D721Med (cell line): ENCODE results near the gene KIAA1958.

Experiments used
- DNase-seq: peaks from one replicate; pipeline ENCODE4 v3.0.0; 2011; ENCODE audit warnings: low spot score; ENCODE audit not compliant: insufficient read length
- FAIRE-seq: peaks from 2 replicates; lab custom pipeline; 2011; peaks lifted over from hg19 to GRCh38; lab: Jason Lieb, UNC
- TF ChIP-seq, protein P1 (sequence below): IDR thresholded peaks from 2 replicates; pipeline ENCODE4 v1.5.1; 2012; ENCODE audit warnings: mild to moderate bottlenecking, control low read depth; ENCODE audit not compliant: insufficient read depth; ENCODE audit errors: missing control alignments

Gene KIAA1958

GRCh38 chr9:112526973-112527372 lies 40.3 kb downstream of the KIAA1958 start:
- DNase-seq = no peak
- FAIRE-seq = no peak
- TF ChIP-seq, protein P1, sequence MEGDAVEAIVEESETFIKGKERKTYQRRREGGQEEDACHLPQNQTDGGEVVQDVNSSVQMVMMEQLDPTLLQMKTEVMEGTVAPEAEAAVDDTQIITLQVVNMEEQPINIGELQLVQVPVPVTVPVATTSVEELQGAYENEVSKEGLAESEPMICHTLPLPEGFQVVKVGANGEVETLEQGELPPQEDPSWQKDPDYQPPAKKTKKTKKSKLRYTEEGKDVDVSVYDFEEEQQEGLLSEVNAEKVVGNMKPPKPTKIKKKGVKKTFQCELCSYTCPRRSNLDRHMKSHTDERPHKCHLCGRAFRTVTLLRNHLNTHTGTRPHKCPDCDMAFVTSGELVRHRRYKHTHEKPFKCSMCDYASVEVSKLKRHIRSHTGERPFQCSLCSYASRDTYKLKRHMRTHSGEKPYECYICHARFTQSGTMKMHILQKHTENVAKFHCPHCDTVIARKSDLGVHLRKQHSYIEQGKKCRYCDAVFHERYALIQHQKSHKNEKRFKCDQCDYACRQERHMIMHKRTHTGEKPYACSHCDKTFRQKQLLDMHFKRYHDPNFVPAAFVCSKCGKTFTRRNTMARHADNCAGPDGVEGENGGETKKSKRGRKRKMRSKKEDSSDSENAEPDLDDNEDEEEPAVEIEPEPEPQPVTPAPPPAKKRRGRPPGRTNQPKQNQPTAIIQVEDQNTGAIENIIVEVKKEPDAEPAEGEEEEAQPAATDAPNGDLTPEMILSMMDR = no peak

- DNase-seq = no peak
- no peak for FAIRE-seq
Observed at GRCh38 chr9:112527959-112528358, 41.3 kb downstream of the KIAA1958 start.

DNA sequence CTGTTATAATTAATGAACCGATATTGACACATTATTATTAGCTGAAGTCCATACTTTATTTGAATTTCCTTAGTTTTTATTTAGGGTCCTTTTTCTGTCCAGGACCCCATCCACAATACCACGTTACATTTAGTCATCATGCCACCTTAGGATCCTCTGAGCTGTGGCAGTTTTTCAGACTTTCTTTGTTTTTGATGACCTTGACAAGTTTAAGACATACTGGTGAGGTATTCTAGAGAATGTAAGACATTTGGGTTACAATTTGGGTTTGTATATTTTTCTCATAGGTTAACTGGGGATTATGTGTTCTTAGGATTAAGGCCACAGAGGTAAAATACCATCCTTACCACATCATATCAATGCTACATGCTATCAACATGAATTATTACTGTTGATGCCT lies 42.7 kb downstream of the KIAA1958 start:
- DNase-seq (no peak), FAIRE-seq (no peak)
- TF ChIP-seq, protein P1 = no peak

More at GRCh38 chr9:112527959-112528358, 41.3 kb downstream of the KIAA1958 start:
- TF ChIP-seq, protein P1 = no peak

DNA sequence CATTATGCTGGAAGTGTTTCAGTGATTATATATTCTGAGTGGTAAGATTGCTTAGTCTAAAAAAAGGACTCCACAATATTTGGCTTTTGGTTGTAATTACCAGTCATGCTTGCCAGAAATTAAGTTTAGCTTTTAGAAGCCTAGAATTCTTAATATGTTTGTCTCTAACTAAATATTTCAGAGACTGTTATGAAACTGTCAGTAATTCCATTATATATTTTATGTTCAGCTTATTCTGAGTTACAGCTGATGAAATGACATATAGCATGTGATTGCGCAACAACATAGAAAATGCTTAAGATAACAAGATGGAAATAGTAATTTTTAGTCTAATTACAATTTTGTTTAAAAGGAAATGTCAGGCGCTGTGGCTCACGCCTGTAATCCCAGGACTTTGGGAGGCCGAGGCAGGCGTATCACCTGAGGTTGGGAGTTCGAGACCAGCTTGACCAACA lies 44.2 kb downstream of the KIAA1958 start:
- FAIRE-seq = no peak
- TF ChIP-seq, protein P1 = no peak
- DNase-seq = no peak

DNA sequence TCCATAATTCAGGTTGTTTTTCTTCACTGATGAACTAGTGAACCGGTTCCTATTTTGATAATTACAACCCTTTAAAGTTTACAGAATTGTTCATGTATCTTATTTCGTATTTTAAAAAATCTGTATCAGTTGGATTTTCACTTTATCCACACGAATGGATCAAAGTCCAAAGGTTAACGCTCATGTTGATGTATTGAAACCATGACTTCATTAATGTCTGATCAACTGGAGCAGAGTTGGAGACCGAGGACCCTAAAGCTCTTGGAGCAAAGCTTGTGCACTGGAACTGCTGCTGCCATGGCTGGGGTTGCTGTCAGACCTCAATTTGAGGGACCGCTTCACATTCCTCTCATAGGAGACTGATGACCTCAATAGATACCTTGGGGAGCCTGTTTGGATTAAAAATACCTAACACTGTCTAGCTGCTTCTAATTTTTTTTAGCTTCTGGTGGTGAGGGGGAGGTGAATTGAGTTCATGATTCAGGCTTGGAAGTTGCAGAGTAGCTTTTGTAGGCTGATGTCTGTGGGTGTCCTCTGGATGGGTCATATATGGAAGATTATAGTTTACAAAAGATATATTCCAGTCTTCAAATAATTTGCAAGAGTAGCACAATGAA lies 45.1 kb downstream of the KIAA1958 start:
- no peak for FAIRE-seq
- TF ChIP-seq, protein P1 = no peak
- no peak for DNase-seq

DNA sequence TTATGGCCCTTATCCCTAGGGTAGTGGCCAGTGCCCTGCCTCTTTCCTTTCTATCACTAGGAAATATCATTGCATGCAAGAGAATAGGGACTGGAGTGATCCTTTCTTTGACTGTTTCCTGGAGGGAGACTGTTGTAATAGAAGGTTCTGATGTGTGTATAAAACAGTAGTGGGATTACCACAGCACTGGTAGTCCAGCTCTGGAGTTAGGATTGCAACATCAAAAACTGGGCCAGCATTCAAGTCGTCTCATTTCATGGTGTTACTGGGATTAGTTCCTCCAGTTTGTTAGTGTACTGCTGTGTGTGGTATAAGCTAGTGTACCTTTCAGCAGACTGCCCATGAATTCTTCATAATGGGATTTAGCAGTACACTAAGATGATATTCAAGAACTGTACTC lies 45.8 kb downstream of the KIAA1958 start:
- DNase-seq (no peak), FAIRE-seq (peak; percentile 32)
- TF ChIP-seq, protein P1 = no peak

DNA sequence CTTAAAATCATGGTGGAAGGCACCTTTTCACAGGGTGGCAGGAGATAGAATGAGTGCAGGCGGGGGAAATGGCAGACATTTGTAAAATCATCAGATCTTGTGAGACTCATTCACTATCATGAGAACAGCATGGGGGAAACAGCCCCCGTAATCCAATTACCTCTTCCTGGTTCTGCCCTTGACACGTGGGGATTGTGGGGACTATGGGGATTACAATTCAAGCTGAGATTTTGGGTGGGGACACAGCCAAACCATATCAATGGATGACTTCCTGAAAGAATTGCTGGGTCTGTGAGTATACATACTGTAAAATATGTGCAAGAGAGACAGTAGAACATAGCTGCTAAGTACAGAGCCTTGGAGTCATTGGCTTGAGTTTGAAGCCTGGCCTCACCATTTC lies 47.0 kb downstream of the KIAA1958 start:
- DNase-seq (no peak), FAIRE-seq (no peak)
- TF ChIP-seq, protein P1 = no peak
